H9 (cell line): ENCODE measurements around the gene SEMA5A. TPM values are rescaled to one million over a fixed set of nuclear protein-coding genes. Genes with fewer than 3 reads are reported as not detected.

Experiments
- DNase-seq: peaks from one replicate; pipeline ENCODE4 v3.0.0-alpha.2; 2017
- H2AFZ ChIP-seq: one replicate; pipeline ENCODE4 v1.6.1; 2013; ENCODE audit warnings: mild to moderate bottlenecking, low read length, control low read depth, moderate library complexity
- H2AK5ac ChIP-seq: 2 replicates; pipeline ENCODE4 v1.6.1; 2013; ENCODE audit warnings: low read length, control low read depth, mixed read lengths; ENCODE audit not compliant: insufficient read length
- H2BK120ac ChIP-seq: one replicate; pipeline ENCODE4 v1.6.1; 2013; ENCODE audit warnings: low read depth, mild to moderate bottlenecking, low read length, control low read depth, inconsistent platforms; ENCODE audit not compliant: poor library complexity, severe bottlenecking
- H2BK12ac ChIP-seq: 2 replicates; pipeline ENCODE4 v1.6.1; 2013; ENCODE audit warnings: low read length, control low read depth, mixed read lengths, low read depth; ENCODE audit not compliant: insufficient read length
- H2BK15ac ChIP-seq: 2 replicates; pipeline ENCODE4 v1.6.1; 2013; ENCODE audit warnings: low read depth, low read length, control low read depth
- H2BK20ac ChIP-seq: one replicate; pipeline ENCODE4 v1.6.1; 2013; ENCODE audit warnings: low read depth, mild to moderate bottlenecking, low read length, control low read depth, inconsistent platforms; ENCODE audit not compliant: poor library complexity, severe bottlenecking
- H2BK5ac ChIP-seq: 2 replicates; pipeline ENCODE4 v1.6.1; 2013; ENCODE audit warnings: low read length, control low read depth, mixed read lengths; ENCODE audit not compliant: insufficient read length
- H3K14ac ChIP-seq: 2 replicates; pipeline ENCODE4 v1.6.1; 2013; ENCODE audit warnings: low read length, control low read depth; ENCODE audit not compliant: insufficient read depth
- H3K18ac ChIP-seq: 2 replicates; pipeline ENCODE4 v1.6.1; 2013; ENCODE audit warnings: low read depth, mild to moderate bottlenecking, mixed read lengths, low read length, control low read depth; ENCODE audit not compliant: insufficient read length
- H3K23ac ChIP-seq: 2 replicates; pipeline ENCODE4 v1.6.1; 2013; ENCODE audit warnings: low read length, control low read depth, mixed read lengths, low read depth; ENCODE audit not compliant: insufficient read length
- H3K23me2 ChIP-seq: 2 replicates; pipeline ENCODE4 v1.6.1; 2013; ENCODE audit warnings: low read depth, mild to moderate bottlenecking, mixed read lengths, low read length, control low read depth; ENCODE audit not compliant: insufficient read length, poor library complexity, severe bottlenecking
- H3K27ac ChIP-seq: 2 replicates; pipeline ENCODE4 v1.5.1; 2013; ENCODE audit warnings: low read length, control low read depth, mixed read lengths, low read depth; ENCODE audit not compliant: insufficient read length
- H3K27me3 ChIP-seq: 2 replicates; pipeline ENCODE4 v1.6.1; 2013; ENCODE audit warnings: low read length, control low read depth, inconsistent platforms; ENCODE audit not compliant: insufficient read depth
- H3K4ac ChIP-seq: 2 replicates; pipeline ENCODE4 v1.6.1; 2013; ENCODE audit warnings: low read depth, mild to moderate bottlenecking, control low read depth, inconsistent platforms, low read length, moderate library complexity
- H3K4me1 ChIP-seq: 2 replicates; pipeline ENCODE4 v1.6.1; 2013; ENCODE audit warnings: low read length, control low read depth, inconsistent platforms; ENCODE audit not compliant: insufficient read depth
- H3K4me2 ChIP-seq: 2 replicates; pipeline ENCODE4 v1.6.1; 2013; ENCODE audit warnings: low read length, control low read depth, mixed read lengths; ENCODE audit not compliant: insufficient read length, insufficient read depth
- H3K56ac ChIP-seq: 2 replicates; pipeline ENCODE4 v1.6.1; 2013; ENCODE audit warnings: low read depth, mild to moderate bottlenecking, mixed read lengths, low read length, control low read depth; ENCODE audit not compliant: insufficient read length
- H3K79me1 ChIP-seq: 2 replicates; pipeline ENCODE4 v1.6.1; 2013; ENCODE audit warnings: low read depth, mild to moderate bottlenecking, moderate library complexity, low read length, control low read depth, inconsistent platforms; ENCODE audit not compliant: insufficient read depth, poor library complexity, severe bottlenecking
- H3K79me2 ChIP-seq: 2 replicates; pipeline ENCODE4 v1.6.1; 2013; ENCODE audit warnings: low read length, control low read depth, inconsistent platforms; ENCODE audit not compliant: insufficient read depth
- H3K9ac ChIP-seq: 2 replicates; pipeline ENCODE4 v1.6.1; 2013; ENCODE audit warnings: low read length, control low read depth, mixed read lengths; ENCODE audit not compliant: insufficient read length; ENCODE audit errors: extremely low read depth
- H3K9me3 ChIP-seq: one replicate; pipeline ENCODE4 v1.6.1; 2013; ENCODE audit warnings: low read depth, low read length, inconsistent platforms; ENCODE audit not compliant: control insufficient read depth
- H3T11ph ChIP-seq: one replicate; pipeline ENCODE4 v1.6.1; 2013; ENCODE audit warnings: mild to moderate bottlenecking, low read length, control low read depth, inconsistent platforms
- H4K20me1 ChIP-seq: one replicate; pipeline ENCODE4 v1.6.1; 2013; ENCODE audit not compliant: control insufficient read depth, insufficient read length, insufficient read depth
- H4K5ac ChIP-seq: 2 replicates; pipeline ENCODE4 v1.6.1; 2013; ENCODE audit warnings: low read depth, mild to moderate bottlenecking, mixed read lengths, low read length, control low read depth; ENCODE audit not compliant: insufficient read length
- H4K8ac ChIP-seq: replicated peaks from 2 replicates; pipeline ENCODE4 v1.6.1; 2013; ENCODE audit warnings: low read length, control low read depth, mixed read lengths, low read depth; ENCODE audit not compliant: insufficient read length
- H4K91ac ChIP-seq: 2 replicates; pipeline ENCODE4 v1.6.1; 2013; ENCODE audit warnings: low read depth, mild to moderate bottlenecking, moderate library complexity, mixed read lengths, low read length, control low read depth; ENCODE audit not compliant: insufficient read length
- H3K27ac Mint-ChIP-seq, 3 experiments: 2 replicates in 2 of 3; 3 replicates in 1 of 3; pipeline ENCODE4 v1.8.0; 2020 to 2021; ENCODE audit warnings: mixed read lengths in 3 of 3, mild to moderate bottlenecking in 1 of 3, moderate library complexity in 1 of 3
- H3K27me3 Mint-ChIP-seq: 2 replicates; pipeline ENCODE4 v1.8.0; 2021; ENCODE audit warnings: low read depth, mild to moderate bottlenecking, moderate library complexity, mixed read lengths
- H3K36me3 Mint-ChIP-seq, 3 experiments: 2 replicates in 2 of 3; 3 replicates in 1 of 3; pipeline ENCODE4 v1.8.0; 2020 to 2021; ENCODE audit warnings: low read depth in 3 of 3, mixed read lengths in 3 of 3; ENCODE audit not compliant: insufficient read depth in 1 of 3
- H3K4me1 Mint-ChIP-seq, 2 experiments: 2 replicates each; pipeline ENCODE4 v1.8.0; 2020; ENCODE audit warnings: mixed read lengths in 2 of 2
- H3K4me3 Mint-ChIP-seq, 2 experiments: 2 replicates in 1 of 2; 3 replicates in 1 of 2; pipeline ENCODE4 v1.8.0; 2020 to 2021; ENCODE audit warnings: mild to moderate bottlenecking in 2 of 2, mixed read lengths in 2 of 2, moderate library complexity in 1 of 2
- H3K9me3 Mint-ChIP-seq, 2 experiments: 2 replicates in 1 of 2; 3 replicates in 1 of 2; pipeline ENCODE4 v1.8.0; 2020; ENCODE audit warnings: mild to moderate bottlenecking in 2 of 2, mixed read lengths in 2 of 2, moderate library complexity in 1 of 2
- CTCF ChIP-seq: fragments of 200-600 bp; sonication (generic); conservative IDR thresholded peaks from 3 replicates; pipeline ENCODE4 v1.8.0; 2021; ENCODE audit warnings: antibody characterized with exemption, mild to moderate bottlenecking
- WGBS: extraction: QIAGEN DNeasy Blood & Tissue Kit; methylation state at CpG from one replicate; pipeline ENCODE4 v1.1.7; 2013; ENCODE audit warnings: missing lambda C conversion rate, low lambda C conversion rate, mixed read lengths; ENCODE audit not compliant: insufficient read length; ENCODE audit errors: extremely low coverage; 5-methylcytosine and 5-hydroxymethylcytosine counted together
- total RNA-seq: library from RNA; stranded (reverse); gene quantifications from 2 replicates; pipeline ENCODE4 v1.2.1, GENCODE V29; 2021

The SEMA5A gene
- total RNA-seq, 1 experiment from 2014 or later, result 4.3 TPM

- H2BK5ac ChIP-seq, result no peak overlapping the region
- no peak overlapping the region for H3K56ac ChIP-seq
Observed at GRCh38 chr5:9151684-9152427, 394.0 kb downstream of the SEMA5A start.

More at GRCh38 chr5:9151684-9152427, 394.0 kb downstream of the SEMA5A start:
- H3K27ac Mint-ChIP-seq, result no peak overlapping the region
- no peak overlapping the region for H2AK5ac ChIP-seq
- no peaks in the 10 kb centered on the region for H3K4me1 ChIP-seq
- H3K18ac ChIP-seq, result no peak overlapping the region
- no peaks in the 10 kb centered on the region for H3K27me3 Mint-ChIP-seq
- H3K9ac ChIP-seq, result no peak overlapping the region
- no peaks in the 10 kb centered on the region for H3K79me1 ChIP-seq
- H3K9me3 Mint-ChIP-seq, result no peaks in the 10 kb centered on the region
- no peak overlapping the region for H2AFZ ChIP-seq
- no CpG with 5 or more reads among the region's 6 CpGs for WGBS
- no peak overlapping the region for H2BK20ac ChIP-seq
- no peak for TF ChIP-seq CTCF
- H3K9me3 ChIP-seq, result no peaks in the 10 kb centered on the region
- H3K4ac ChIP-seq, result no peak overlapping the region
- no peak for DNase-seq
- no peaks in the 10 kb centered on the region for H3K79me2 ChIP-seq
- H2BK12ac ChIP-seq, result no peak overlapping the region
- no peak overlapping the region for H4K5ac ChIP-seq
- no peak overlapping the region for H3K14ac ChIP-seq
- no peak overlapping the region for H3T11ph ChIP-seq
- no peak overlapping the region for H3K4me3 Mint-ChIP-seq
- H2BK15ac ChIP-seq, result no peak overlapping the region
- no peak overlapping the region for H2BK120ac ChIP-seq
- no peak overlapping the region for H4K8ac ChIP-seq
- no peak overlapping the region for H3K23ac ChIP-seq
- H3K4me2 ChIP-seq, result no peak overlapping the region
- no peaks in the 10 kb centered on the region; a peak in 1 of 7 replicates for H3K36me3 Mint-ChIP-seq
- no peaks in the 10 kb centered on the region for H3K27me3 ChIP-seq
- no peak overlapping the region for H3K27ac ChIP-seq
- no peaks in the 10 kb centered on the region for H4K20me1 ChIP-seq
- H3K4me1 Mint-ChIP-seq, result no peaks in the 10 kb centered on the region
- no peak overlapping the region for H4K91ac ChIP-seq
- H3K23me2 ChIP-seq, result no peaks in the 10 kb centered on the region
